Trophoblast cell (in vitro differentiated cells and primary cell): ENCODE data around the gene CD200R1L.

ENCODE experiments used
- DNase-seq, 2 donors: peaks; one replicate each; pipeline ENCODE4 v3.0.0-alpha.2; 2016
- H2AFZ ChIP-seq: 2 replicates; pipeline ENCODE4 v1.6.1; 2013; ENCODE audit warnings: low read length, moderate library complexity, mild to moderate bottlenecking; ENCODE audit not compliant: insufficient read depth, poor library complexity
- H2AK5ac ChIP-seq: 2 replicates; pipeline ENCODE4 v1.6.1; 2013; ENCODE audit warnings: mild to moderate bottlenecking, low read length
- H2BK120ac ChIP-seq: 2 replicates; pipeline ENCODE4 v1.6.1; 2013; ENCODE audit warnings: low read length, mild to moderate bottlenecking, moderate library complexity; ENCODE audit not compliant: insufficient read depth, poor library complexity
- H2BK12ac ChIP-seq: 2 replicates; pipeline ENCODE4 v1.6.1; 2013; ENCODE audit warnings: mild to moderate bottlenecking, low read length, moderate library complexity
- H2BK5ac ChIP-seq: 2 replicates; pipeline ENCODE4 v1.6.1; 2013; ENCODE audit warnings: low read length, low read depth, moderate library complexity, mild to moderate bottlenecking; ENCODE audit not compliant: poor library complexity
- H3K14ac ChIP-seq: 2 replicates; pipeline ENCODE4 v1.6.1; 2013; ENCODE audit warnings: mild to moderate bottlenecking, low read length
- H3K18ac ChIP-seq: 2 replicates; pipeline ENCODE4 v1.6.1; 2013; ENCODE audit warnings: mild to moderate bottlenecking, low read length
- H3K23ac ChIP-seq: 2 replicates; pipeline ENCODE4 v1.6.1; 2013; ENCODE audit warnings: low read length
- H3K27ac ChIP-seq: 2 replicates; pipeline ENCODE4 v1.5.1; 2013; ENCODE audit warnings: low read depth, mild to moderate bottlenecking, inconsistent platforms, low read length, moderate library complexity
- H3K27me3 ChIP-seq: 2 replicates; pipeline ENCODE4 v1.6.1; 2013; ENCODE audit warnings: inconsistent platforms, mild to moderate bottlenecking, low read length, moderate library complexity; ENCODE audit not compliant: insufficient read depth
- H3K36me3 ChIP-seq, 2 experiments: 1 replicate in 1 of 2; 2 replicates in 1 of 2; pipeline ENCODE4 v1.6.1; 2013; ENCODE audit warnings: low read length in 2 of 2, mild to moderate bottlenecking in 2 of 2, moderate library complexity in 1 of 2; ENCODE audit not compliant: insufficient read depth in 2 of 2, control insufficient read depth in 1 of 2
- H3K4ac ChIP-seq: 2 replicates; pipeline ENCODE4 v1.6.1; 2013; ENCODE audit warnings: low read depth, mild to moderate bottlenecking, low read length, moderate library complexity
- H3K4me1 ChIP-seq, 2 experiments: 1 replicate in 1 of 2; 2 replicates in 1 of 2; pipeline ENCODE4 v1.6.1; 2013; ENCODE audit warnings: low read length in 2 of 2, mild to moderate bottlenecking in 2 of 2, moderate library complexity in 1 of 2; ENCODE audit not compliant: insufficient read depth in 2 of 2, control insufficient read depth in 1 of 2
- H3K4me2 ChIP-seq: 2 replicates; pipeline ENCODE4 v1.6.1; 2013; ENCODE audit warnings: inconsistent platforms, mild to moderate bottlenecking, low read length, moderate library complexity
- H3K4me3 ChIP-seq: 2 replicates; pipeline ENCODE4 v1.5.1; 2013; ENCODE audit warnings: mild to moderate bottlenecking, low read depth, low read length, inconsistent platforms
- H3K79me1 ChIP-seq: one replicate; pipeline ENCODE4 v1.6.1; 2013; ENCODE audit warnings: low read length
- H3K79me2 ChIP-seq: 2 replicates; pipeline ENCODE4 v1.6.1; 2013; ENCODE audit warnings: low read length, mild to moderate bottlenecking; ENCODE audit not compliant: control insufficient read depth, insufficient read depth, poor library complexity
- H3K9ac ChIP-seq: 2 replicates; pipeline ENCODE4 v1.6.1; 2013; ENCODE audit warnings: mild to moderate bottlenecking, low read length
- H3K9me3 ChIP-seq: 2 replicates; pipeline ENCODE4 v1.6.1; 2013; ENCODE audit warnings: low read depth, mild to moderate bottlenecking, control low read depth, inconsistent platforms, low read length; ENCODE audit not compliant: insufficient read depth
- H4K12ac ChIP-seq: 2 replicates; pipeline ENCODE4 v1.6.1; 2013; ENCODE audit warnings: low read depth, mild to moderate bottlenecking, low read length, moderate library complexity
- H4K8ac ChIP-seq: 2 replicates; pipeline ENCODE4 v1.6.1; 2013; ENCODE audit warnings: low read depth, mild to moderate bottlenecking, low read length, moderate library complexity
- H4K91ac ChIP-seq: one replicate; pipeline ENCODE4 v1.6.1; 2013; ENCODE audit warnings: low read depth, mild to moderate bottlenecking, low read length, moderate library complexity
- WGBS: extraction: QIAGEN DNeasy Blood & Tissue Kit; methylation state at CpG from one replicate; pipeline ENCODE4 v1.1.7; 2013; ENCODE audit warnings: missing lambda C conversion rate; ENCODE audit not compliant: insufficient read length, insufficient coverage; ENCODE audit errors: extremely low coverage; 5-methylcytosine and 5-hydroxymethylcytosine counted together

The CD200R1L gene

GRCh38 chr3:112808136-112808535 is 38.5 kb downstream of the CD200R1L start:
- H3K9me3 ChIP-seq, result no peaks in the 10 kb centered on the region
- H4K91ac ChIP-seq, result no peak overlapping the region
- H3K9ac ChIP-seq, result no peak overlapping the region
- no peak overlapping the region for H4K8ac ChIP-seq
- peaks cover 5 to 7% of the 10 kb centered on the region in 2 experiments for H3K4me1 ChIP-seq
- no peak overlapping the region for H2AK5ac ChIP-seq
- H3K14ac ChIP-seq, result no peak overlapping the region
- H3K4me3 ChIP-seq, result no peak overlapping the region
- no peak for DNase-seq
- no peak overlapping the region for H2BK120ac ChIP-seq
- no peaks in the 10 kb centered on the region for H3K79me2 ChIP-seq
- WGBS, result no CpG with 5 or more reads among the region's 2 CpGs
- no peak overlapping the region for H3K23ac ChIP-seq
- no peak overlapping the region for H2BK5ac ChIP-seq
- H3K27ac ChIP-seq, result no peak overlapping the region
- no peak overlapping the region for H2AFZ ChIP-seq
- no peak overlapping the region for H3K4ac ChIP-seq
- H3K36me3 ChIP-seq, result no peaks in the 10 kb centered on the region
- no peak overlapping the region for H3K18ac ChIP-seq
- H3K79me1 ChIP-seq, result peaks cover 4% of the 10 kb centered on the region
- no peak overlapping the region for H4K12ac ChIP-seq
- no peak overlapping the region for H3K4me2 ChIP-seq
- no peaks in the 10 kb centered on the region for H3K27me3 ChIP-seq
- H2BK12ac ChIP-seq, result no peak overlapping the region

- Histone ChIP-seq H3K4me1 (peaks cover 5 to 7% of the 10 kb centered on the region in 2 experiments), H4K91ac (no peak overlapping the region), H3K14ac (no peak overlapping the region), H3K4me3 (no peak overlapping the region), H3K27ac (no peak overlapping the region), H3K18ac (no peak overlapping the region), H3K79me1 (peaks cover 4% of the 10 kb centered on the region), H4K12ac (no peak overlapping the region), H4K8ac (no peak overlapping the region), H3K36me3 (no peaks in the 10 kb centered on the region), H2AK5ac (no peak overlapping the region), H3K4me2 (no peak overlapping the region), H2AFZ (no peak overlapping the region), H3K9ac (no peak overlapping the region), H3K9me3 (no peaks in the 10 kb centered on the region), H3K4ac (no peak overlapping the region), H2BK5ac (no peak overlapping the region), H3K23ac (no peak overlapping the region), H3K79me2 (no peaks in the 10 kb centered on the region), H3K27me3 (no peaks in the 10 kb centered on the region), H2BK12ac (no peak overlapping the region), H2BK120ac (no peak overlapping the region)
- no CpG with 5 or more reads among the region's 4 CpGs for WGBS
- no peak for DNase-seq
These were observed 39.0 kb downstream of the CD200R1L start for GRCh38 chr3:112807685-112808084.

GRCh38 chr3:112806903-112807302 is 39.8 kb downstream of the CD200R1L start:
- Histone ChIP-seq H3K23ac (no peak overlapping the region), H3K27ac (no peak overlapping the region), H3K79me1 (peaks cover 2% of the 10 kb centered on the region), H3K4me2 (no peak overlapping the region), H2AK5ac (no peak overlapping the region), H3K9ac (no peak overlapping the region), H3K14ac (no peak overlapping the region), H3K4me1 (peaks cover 3 to 5% of the 10 kb centered on the region in 2 experiments), H3K27me3 (no peaks in the 10 kb centered on the region), H4K12ac (no peak overlapping the region), H2AFZ (no peak overlapping the region), H3K4me3 (no peak overlapping the region), H2BK12ac (no peak overlapping the region), H3K9me3 (no peaks in the 10 kb centered on the region), H4K8ac (no peak overlapping the region), H3K79me2 (no peaks in the 10 kb centered on the region), H2BK120ac (no peak overlapping the region), H3K4ac (no peak overlapping the region), H4K91ac (no peak overlapping the region), H3K18ac (no peak overlapping the region), H2BK5ac (no peak overlapping the region), H3K36me3 (no peaks in the 10 kb centered on the region)
- no CpG with 5 or more reads among the region's 5 CpGs for WGBS
- no peak for DNase-seq

GRCh38 chr3:112805126-112805525 is 41.5 kb downstream of the CD200R1L start:
- WGBS, result no CpG with 5 or more reads among the region's 5 CpGs
- H4K91ac ChIP-seq, result no peak overlapping the region

More at GRCh38 chr3:112805126-112805525, 41.5 kb downstream of the CD200R1L start:
- Histone ChIP-seq H3K79me2 (no peaks in the 10 kb centered on the region), H4K12ac (no peak overlapping the region), H3K9me3 (no peaks in the 10 kb centered on the region), H2BK12ac (no peak overlapping the region), H3K4me3 (no peak overlapping the region), H3K23ac (no peak overlapping the region), H3K14ac (no peak overlapping the region), H4K8ac (no peak overlapping the region), H3K27ac (no peak overlapping the region), H3K79me1 (no peaks in the 10 kb centered on the region), H2BK120ac (no peak overlapping the region), H3K18ac (no peak overlapping the region), H2AFZ (no peak overlapping the region), H3K4me2 (no peak overlapping the region), H3K4ac (no peak overlapping the region), H2BK5ac (no peak overlapping the region), H3K9ac (no peak overlapping the region), H3K4me1 (no peaks in the 10 kb centered on the region), H2AK5ac (no peak overlapping the region), H3K27me3 (no peaks in the 10 kb centered on the region), H3K36me3 (no peaks in the 10 kb centered on the region)
- no peak for DNase-seq
